Colon (tissue), 2 donors: Measurements from ENCODE around the gene P3H3.

Experiments
- FAIRE-seq: peaks from 2 replicates; lab custom pipeline; 2012; peaks lifted over from hg19 to GRCh38; lab: Jason Lieb, UNC
- donor health status: control.
- donor health status: control.

Gene P3H3

DNA sequence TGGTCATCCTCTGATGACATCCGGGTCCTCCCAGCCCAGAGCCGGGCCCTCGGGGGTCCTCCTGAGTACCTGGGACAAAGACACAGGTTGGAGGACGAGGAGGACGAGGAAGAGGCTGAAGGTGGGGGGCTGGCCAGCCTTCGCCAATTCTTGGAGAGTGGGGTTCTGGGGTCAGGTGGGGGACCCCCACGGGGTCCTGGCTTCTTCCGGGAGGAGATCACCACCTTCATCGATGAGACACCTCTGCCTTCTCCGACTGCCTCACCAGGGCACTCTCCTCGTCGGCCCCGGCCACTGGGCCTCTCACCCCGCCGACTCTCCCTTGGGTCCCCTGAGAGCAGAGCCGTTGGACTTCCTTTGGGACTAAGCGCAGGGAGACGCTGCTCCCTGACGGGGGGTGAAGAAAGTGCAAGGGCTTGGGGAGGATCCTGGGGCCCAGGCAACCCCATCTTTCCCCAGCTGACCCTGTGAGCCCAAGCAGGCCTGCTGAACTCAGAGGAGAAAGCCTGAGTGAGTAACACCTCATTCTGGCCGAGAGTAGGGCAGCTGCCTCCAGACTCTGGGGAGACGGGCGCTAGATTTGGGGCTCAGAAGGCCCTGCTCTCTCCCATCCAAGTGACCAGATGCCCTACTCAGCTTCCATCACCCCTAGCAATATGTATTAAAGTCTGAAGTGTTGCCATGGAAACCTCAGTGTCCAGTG lies 1.3 kb upstream of the P3H3 start:
- FAIRE-seq, result no peak

DNA sequence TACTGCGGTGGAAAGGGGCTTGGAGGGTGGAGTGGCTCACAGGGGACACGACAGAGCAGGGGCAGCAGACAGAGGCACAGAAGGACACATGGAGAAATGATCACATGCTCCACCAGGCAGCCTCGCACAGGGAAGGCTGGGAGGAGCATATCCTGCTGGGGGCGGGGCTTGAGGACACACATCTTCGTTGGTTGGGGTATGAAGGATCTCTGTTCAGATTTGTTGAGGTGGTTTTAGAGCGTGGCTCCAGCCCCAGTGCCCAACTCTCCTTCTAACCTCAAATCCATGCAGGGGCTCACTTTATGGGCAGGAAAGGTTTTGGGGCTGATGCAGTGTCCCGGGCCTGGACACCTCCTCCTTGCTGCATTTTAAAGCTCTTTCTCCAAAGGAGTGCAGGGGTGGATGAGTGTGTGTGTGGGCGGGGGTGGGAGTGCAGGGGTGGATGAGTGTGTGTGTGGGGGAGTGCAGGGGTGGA lies 733 bp upstream of the P3H3 start:
- no peak for FAIRE-seq

DNA sequence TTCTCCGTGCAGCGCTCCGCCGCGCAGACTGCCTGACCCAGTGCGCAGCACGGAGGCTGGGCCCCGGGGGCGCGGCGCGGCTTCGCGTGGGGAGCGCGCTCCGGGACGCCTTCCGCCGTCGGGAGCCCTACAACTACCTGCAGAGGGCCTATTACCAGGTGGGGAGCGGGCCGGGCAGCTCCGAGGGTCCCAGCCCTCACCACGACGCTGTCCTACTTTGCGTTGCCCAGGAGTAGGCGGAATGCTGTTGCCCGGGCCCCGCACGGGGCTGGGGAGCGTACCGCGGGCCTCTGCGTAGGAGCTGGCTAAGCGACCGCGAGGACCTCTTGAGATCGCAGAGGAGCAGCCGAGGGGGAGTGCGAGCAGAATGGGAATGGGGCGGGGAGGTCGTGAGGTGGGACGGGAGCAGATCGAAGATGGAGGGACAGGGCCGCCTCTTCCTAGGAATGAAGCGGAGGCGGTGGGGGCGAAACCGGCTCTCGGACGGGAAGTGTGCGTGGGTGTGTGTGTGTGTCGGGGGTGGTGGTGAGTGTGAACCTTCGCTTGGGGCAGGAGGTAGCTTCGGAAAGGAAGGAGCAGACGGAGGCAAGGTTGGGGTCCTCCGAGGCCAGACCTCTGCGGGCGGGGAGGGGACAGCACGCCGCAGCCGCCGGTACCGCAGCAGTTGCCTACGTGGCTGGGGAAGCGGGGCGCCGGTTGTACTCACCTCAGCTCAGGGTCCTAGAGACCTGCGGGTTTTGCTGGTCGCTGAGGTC lies 751 bp downstream of the P3H3 start:
- no peak for FAIRE-seq

DNA sequence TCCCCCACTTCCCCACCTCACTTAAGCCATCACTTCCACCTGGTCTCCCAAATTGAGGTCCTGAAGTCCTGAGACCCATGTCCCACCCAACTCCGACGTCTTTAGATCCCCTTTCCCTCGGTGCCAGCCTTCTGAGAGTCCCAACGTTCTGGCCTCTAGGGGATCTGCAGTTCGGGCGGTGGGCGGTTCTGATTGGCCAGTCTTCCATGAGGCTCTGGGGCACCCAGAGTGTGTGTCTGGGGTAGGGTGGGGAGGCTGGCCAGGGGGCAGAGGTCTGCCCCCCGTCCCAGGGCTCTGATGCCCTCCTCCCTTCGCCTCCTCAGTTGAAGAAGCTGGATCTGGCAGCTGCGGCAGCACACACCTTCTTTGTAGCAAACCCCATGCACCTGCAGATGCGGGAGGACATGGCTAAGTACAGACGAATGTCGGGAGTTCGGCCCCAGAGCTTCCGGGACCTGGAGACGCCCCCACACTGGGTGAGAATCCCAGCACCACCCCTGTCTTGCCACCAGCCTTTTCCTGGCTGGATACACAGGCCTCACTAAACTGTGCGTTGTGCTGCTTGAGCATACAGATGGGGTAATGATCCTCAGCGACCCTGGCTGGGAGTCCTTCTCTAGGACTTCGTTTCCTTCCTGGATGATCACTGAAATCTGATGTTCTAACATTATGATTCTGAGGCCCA lies 1.5 kb downstream of the P3H3 start:
- no peak for FAIRE-seq

DNA sequence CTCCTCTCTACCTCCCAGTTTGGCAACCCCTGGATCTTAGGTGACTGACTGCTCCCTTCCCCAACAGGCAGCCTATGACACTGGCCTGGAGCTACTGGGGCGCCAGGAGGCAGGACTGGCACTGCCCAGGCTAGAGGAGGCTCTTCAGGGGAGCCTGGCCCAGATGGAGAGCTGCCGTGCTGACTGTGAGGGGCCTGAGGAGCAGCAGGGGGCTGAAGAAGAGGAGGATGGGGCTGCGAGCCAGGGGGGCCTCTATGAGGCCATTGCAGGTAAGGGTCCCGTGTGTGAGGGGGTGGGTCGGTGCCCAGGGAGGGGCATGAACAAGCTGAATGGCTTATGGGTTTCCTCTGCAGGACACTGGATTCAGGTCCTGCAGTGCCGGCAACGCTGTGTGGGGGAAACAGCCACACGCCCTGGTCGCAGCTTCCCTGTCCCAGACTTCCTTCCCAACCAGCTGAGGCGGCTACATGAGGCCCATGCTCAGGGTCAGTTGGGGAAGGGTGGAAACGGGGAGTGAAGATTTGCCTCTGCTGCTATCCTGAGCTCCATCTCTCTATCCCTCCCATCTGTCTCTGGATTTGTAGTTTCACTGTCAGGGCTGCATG lies 2.2 kb downstream of the P3H3 start:
- FAIRE-seq, result no peak

DNA sequence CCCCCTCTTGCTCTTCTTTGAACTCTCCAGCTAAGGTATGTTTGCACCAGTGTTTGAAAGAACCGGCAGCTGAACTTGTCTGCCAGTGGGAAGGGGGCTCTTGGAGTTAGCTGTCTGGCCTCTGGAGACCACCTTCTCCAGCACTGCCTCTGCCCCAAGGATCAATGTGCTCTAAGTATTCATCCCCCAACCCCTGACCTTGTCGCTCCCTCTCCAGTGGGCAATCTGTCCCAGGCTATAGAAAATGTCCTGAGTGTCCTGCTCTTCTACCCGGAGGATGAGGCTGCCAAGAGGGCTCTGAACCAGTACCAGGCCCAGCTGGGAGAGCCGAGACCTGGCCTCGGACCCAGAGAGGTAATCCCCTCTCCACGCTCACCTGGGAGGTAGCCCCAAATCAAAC lies 2.8 kb downstream of the P3H3 start:
- no peak for FAIRE-seq

DNA sequence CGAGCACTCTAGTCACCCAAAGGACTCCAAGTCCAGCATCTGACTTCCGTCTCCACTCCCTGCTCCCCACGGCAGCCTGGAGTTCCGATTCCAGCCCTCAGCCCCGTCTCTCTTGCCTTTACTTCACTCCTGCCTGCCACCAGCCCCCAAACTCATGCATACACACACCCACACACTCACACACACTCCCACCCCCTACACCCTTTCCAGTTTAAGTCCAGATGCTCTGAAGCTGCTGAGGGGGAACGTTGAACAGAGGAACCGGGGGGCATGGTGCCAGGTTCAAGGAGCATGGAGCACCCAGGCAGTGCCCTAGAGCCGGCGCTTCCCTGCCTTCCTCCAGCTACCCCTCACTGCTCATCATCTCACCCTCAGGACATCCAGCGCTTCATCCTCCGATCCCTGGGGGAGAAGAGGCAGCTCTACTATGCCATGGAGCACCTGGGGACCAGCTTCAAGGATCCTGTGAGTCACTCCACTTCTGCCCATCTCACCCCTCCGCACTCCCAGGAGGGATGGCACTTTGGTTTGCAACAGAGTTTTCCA lies 3.3 kb downstream of the P3H3 start:
- FAIRE-seq, result no peak

DNA sequence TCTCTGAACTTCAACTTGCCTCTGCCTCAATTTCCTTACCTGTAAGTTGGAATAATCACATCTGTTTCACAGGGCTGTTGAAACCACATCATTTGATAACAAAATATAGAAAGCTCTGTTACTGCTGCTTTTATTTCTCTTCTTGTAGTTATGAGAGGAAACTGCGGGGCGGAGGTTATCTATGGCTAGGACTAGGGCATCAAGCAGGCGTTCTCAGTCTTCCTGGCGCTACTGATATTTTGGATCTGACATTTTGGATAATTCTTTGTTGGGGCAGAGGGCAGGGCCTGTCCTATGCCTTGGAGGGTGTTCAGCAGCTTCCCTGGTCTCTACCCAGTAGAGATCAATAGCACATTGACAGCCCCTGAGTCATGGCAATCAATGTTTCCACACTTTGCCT lies 3.9 kb downstream of the P3H3 start:
- FAIRE-seq, result no peak

DNA sequence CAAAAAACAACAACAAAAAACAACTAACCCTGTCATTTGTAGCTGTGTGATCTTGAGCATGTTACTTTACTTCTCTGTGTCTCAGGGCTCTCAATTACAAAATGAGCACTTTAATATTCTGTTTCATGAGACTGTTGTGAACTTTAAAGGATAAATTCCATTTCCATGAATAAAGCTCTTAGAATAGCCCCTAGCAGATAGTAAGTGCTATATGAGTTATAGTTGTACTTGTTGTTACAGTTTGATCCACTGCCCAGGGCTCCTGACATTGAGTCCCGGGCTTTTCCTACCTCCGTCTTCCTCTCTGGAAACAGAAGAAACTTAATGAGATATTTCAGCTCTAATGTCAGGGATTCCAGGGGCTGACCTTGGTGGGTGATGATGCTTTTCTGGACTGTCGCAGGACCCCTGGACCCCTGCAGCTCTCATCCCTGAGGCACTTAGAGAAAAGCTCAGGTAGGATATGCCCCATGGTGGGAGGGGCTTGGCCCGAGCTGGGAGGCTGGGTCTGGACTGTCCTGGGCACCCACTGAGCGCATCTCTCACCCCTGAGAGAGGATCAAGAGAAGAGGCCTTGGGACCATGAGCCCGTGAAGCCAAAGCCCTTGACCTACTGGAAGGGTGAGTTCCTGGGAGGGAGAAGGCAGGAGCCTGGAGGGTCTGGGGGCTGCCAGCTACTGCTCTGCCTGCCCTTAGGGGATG lies 5.1 kb downstream of the P3H3 start:
- no peak for FAIRE-seq

DNA sequence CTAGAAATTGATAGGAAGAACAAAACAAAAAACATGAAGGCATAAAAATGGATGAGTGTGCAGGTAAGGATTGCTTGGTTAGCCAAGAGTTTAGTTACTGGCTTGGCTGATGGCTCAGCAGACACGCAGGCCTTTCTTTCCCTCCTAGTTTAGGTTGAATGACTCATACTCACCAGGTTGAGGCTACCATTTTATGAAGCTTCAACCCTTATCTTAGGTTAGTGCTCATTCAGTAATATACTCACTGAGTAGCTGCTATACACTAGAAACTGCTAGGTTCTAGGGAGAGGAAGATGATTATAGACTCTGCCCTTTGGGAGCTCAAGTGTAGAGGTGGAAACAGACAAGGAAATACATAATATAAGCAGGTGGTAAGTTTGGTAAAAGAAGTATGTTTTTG lies 6.0 kb downstream of the P3H3 start:
- no peak for FAIRE-seq

DNA sequence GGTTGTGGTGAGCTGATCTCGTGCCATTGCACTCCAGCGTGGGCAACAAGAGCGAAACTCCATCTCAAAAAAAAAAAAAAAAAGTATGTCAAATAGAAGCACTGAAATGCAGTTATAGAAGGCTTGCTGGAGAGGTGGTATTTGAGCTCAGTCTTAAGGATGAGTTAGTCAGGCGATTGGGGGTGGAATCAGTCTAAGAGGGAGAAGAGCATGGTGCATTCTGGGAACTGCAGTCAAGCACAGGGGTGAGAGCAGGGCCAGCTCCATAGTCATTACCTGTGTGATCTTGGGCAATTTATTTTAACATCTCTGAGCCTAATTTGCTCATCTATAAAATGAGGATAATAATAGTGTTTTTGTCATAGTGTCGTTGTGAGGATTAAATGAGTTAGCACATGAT lies 6.7 kb downstream of the P3H3 start:
- no peak for FAIRE-seq

DNA sequence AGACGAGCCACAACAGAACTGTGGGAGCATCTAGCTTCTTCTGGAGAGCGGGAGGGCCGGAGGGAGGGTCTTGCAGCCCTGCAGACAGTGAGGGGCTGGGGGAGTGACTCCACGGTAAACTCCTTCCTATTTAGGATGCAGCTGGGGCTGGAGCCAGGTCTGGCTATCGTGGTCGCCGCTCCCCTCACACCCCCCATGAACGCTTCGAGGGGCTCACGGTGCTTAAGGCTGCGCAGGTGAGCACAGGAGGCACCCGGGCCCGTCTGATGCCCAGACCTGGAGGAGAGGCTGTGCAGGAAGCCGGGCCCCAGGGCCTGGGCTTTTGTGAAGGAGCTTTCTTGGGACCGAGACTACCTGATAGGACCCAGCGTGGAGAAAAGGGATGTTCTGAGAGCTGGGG lies 8.6 kb downstream of the P3H3 start:
- no peak for FAIRE-seq

DNA sequence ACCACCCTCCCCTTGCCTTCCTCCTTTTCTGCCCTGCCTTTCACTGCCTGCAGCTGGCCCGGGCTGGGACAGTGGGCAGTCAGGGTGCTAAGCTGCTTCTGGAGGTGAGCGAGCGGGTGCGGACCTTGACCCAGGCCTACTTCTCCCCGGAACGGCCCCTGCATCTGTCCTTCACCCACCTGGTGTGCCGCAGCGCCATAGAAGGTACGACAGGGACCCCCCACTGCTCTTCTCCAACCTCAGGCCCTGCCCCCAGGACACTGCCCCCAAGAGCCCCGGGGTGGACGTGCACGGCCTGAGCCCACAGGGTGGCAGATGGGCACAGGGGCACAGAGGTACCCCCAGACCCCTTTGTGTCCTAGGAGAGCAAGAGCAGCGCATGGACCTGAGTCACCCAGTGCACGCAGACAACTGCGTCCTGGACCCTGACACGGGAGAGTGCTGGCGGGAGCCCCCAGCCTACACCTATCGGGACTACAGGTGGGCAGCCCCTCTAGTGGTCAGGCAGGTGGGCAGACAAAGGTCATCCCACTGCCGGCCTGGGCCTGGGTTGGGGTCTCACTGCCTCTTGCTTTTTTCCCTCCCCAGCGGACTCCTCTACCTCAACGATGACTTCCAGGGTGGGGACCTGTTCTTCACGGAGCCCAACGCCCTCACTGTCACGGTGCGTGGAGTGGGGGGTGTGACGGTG lies 9.3 kb downstream of the P3H3 start:
- no peak for FAIRE-seq

DNA sequence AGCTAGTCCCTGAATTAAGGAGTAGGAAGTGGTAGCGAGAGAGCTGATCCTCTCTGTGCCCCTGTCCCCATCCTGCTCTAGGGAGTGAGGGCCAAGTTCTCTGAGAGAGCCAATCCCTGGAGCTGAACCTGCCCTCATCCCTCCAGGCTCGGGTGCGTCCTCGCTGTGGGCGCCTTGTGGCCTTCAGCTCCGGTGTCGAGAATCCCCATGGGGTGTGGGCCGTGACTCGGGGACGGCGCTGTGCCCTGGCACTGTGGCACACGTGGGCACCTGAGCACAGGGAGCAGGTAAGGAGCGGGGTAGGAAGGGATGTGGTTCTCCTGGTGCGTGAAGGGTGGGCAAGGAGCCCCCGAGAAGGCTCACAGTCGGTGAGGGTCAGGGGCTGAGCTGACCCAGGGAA lies 10.6 kb downstream of the P3H3 start:
- no peak for FAIRE-seq

DNA sequence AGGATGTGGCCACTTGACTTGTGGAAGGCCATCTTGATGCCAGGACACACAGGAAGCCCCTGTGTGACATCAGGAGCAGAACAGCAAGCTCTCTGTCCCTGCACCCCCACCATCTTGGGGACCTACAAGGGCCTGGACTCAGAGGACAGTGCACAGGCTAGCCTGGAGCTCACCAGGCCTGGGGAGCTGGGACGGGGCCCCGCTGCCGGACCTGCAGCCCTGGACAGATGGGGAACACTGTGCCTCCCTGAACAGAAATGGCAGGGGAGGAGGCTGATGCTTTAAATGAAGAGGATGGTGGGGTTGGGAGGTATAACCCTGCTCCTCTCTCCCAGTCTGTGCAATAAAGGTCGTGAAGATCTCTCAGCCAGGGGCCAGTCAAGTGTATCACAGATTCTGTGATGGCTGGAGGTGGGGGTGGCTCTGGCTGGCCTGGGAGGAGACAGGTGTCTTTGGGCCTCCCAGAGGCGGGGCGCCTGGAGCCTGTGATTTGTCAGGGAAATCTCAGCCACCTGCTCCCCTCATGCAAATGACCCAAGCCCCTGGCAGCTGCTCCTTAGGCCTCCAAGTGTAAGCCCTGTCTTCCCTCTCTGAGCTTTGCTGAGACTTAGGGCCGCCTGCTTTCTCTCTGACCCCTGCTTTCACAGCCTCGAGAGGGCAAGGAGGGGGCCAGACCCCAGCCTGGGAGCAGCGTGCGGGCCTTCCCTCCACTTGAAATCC lies 11.4 kb downstream of the P3H3 start:
- no peak for FAIRE-seq

DNA sequence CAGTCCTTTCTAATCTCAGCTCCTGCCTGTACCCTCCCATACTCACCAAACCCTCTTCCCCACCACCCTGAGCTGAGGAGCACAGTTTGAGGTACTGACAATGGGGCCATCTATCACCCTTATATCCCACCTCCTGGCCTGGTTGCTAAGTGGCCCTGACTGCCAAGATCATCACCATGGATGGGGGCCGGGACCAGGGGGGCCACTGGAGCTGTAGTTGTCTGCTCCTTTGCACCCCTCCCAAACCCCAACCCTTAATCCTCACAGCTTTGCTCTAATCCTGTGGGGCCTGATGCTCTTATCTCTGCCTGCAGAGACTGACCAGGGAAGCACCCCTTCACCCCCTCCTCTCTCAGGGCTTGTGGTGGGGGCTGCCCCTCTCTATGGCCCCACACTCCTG lies 12.1 kb downstream of the P3H3 start:
- no peak for FAIRE-seq

DNA sequence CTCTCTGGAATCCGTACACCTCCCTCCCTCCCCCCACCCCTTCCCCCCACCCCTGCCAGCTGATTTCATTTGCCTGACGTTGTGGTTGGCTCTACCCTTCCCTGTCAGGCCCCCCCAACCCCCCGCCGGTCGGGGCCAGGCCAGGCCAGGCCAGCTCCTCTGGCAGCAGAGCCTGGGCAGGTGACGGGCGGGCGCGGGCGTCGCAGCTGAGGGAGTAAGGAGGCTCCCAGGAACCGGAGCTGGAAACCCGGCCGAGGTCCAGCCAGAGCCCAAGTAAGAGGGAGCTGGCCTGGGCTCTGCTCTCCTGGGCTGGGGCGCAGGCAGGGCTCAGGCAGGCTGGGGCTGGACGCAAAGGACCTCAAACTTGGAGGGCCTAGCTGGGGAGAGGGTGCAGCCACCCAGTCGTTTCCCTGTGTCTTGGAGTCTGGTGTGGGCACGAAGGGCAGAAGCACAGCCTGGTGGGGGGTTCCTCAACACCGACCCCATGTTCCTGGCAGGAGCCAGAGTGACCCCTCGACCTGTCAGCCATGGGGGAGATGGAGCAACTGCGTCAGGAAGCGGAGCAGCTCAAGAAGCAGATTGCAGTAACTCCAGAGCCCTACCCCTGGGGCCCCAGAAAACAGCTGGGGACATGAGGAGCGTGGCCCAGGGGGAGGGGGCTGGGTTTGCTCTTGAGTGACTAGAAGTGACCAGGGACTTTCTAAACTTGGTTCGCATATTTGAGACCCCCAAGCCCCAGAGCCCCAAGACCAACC lies 12.7 kb downstream of the P3H3 start, which contains the start of gene GNB3:
Gene GNB3, plus strand, starts transcription at position 165 of the 755 bp plus-strand sequence. Its CDS starts 363 bp downstream, at position 528.
- FAIRE-seq, result no peak

DNA sequence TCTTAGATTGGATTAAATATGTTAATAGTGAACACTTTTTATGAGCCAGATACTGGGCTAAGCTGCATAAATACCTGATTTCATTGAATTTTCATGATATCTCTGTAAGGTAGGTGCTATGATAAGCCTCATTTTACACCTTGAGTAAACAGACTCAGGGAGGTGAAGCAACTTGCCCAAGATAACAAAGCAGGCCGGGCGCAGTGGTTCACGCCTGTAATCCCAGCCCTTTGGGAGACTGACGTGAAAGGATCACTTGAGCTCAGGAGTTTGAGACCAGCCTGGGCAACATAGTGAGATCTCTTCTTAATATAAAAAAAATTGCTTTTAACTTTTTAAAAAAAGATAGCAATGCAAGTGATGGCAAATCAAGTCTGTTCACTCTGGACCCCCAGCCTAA lies 13.9 kb downstream of the P3H3 start:
- FAIRE-seq, result no peak

DNA sequence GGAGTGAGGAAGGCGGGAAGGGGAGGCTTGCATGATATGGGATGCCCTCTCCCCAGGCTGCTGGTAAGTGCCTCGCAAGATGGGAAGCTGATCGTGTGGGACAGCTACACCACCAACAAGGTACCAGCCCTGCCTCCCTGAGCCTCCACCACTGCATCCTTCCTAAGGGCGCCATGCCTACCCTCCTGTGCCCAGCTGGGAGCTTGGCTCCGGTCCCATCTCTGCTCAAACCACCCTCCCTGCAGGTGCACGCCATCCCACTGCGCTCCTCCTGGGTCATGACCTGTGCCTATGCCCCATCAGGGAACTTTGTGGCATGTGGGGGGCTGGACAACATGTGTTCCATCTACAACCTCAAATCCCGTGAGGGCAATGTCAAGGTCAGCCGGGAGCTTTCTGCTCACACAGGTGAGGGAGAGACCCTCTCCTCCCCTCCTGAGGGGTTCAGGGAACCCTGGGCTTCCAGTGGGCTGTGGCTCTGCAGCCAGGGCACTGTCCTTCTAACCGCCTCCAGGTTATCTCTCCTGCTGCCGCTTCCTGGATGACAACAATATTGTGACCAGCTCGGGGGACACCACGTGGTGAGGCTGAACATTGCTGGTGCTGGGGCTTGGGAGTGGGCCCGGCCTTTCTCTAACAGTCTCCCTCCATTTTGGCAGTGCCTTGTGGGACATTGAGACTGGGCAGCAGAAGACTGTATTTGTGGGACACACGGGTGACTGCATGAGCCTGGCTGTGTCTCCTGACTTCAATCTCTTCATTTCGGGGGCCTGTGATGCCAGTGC lies 15.1 kb downstream of the P3H3 start:
- no peak for FAIRE-seq
